Pons (tissue), 1 donor: ENCODE data around the gene ZNF429.
"Not testable (repeated sequence)": the region's sequence is repeated elsewhere in the genome, so short reads cannot be mapped to it uniquely, and the experiment has no call there.

Experiments used
- DNase-seq: peaks from one replicate; pipeline ENCODE4 v3.0.0-alpha.2; 2016; ENCODE audit warnings: low spot score

The ZNF429 gene

DNA sequence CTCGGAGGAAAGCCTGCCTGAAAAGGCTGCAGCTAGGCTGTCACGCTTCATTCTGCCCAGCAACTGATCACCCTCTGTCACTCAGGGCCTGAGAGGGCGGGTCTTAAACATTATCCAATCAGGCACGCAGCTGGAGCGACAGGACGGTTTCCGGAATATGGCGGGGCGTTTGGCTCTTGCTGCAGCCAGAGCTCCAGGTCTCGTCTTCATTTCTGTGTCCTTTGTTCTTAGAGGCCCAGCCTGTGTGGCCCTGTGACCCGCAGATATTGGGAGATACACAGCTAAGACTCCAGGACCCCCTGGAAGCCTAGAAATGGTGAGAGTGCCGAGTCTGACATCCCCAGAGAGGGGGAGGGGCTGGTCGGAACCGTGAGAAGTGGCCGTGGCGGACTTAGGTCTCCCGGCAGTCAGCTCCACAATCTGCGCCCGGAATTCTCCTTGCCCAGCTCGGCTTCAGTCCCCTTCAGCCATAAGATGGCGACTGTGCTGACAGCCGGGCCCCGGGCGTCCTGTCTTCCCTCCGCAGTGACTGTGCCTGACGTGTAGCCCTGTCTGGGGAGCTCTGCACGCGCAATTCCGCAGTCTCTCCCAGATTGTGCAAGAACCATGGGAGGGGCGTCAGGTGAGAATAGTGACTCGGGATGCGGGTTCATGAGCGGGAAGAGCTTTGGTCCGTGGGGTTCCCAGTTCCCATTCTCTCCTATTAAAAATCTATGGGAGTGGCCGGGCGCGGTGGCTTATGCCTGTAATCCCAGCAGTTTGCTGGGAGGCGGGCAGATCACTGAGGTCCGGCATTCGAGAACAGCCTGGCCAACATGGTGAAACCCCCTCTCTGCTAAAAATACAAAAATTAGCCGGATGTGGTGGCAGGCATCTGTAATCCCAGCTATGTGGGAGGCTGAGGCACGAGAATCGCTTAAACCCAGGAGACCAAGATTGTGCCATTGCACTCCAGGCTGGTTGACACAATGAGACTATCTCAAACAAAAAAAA lies at the start of gene ZNF429:
Gene ZNF429 (plus strand): TSS at position 144 of the 993 bp plus-strand sequence. CDS start 170 bp downstream, at position 314.
- DNase-seq, result peak; percentile 97

GRCh38 chr19:21460686-21461085 lies 44.7 kb upstream of the ZNF429 start:
- no peak for DNase-seq

DNA sequence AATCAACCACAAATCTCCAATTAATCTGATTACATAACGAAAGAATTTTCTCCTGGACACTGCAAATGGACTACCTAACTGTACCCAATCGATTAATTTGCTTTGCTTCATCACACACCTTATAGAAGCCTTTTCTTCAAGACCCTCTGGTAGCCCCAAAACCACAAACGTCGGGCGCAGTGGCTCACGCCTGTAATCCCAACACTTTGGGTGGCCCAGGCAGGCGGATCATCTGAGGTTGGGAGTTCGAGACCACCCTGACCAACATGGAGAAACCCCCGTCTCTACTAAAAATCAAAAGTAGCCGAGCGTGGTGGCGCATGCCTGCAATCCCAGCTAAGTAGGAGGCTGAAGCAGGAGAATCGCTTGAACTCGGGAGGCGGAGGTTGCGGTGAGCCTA lies 42.9 kb upstream of the ZNF429 start:
- DNase-seq, result no peak

DNA sequence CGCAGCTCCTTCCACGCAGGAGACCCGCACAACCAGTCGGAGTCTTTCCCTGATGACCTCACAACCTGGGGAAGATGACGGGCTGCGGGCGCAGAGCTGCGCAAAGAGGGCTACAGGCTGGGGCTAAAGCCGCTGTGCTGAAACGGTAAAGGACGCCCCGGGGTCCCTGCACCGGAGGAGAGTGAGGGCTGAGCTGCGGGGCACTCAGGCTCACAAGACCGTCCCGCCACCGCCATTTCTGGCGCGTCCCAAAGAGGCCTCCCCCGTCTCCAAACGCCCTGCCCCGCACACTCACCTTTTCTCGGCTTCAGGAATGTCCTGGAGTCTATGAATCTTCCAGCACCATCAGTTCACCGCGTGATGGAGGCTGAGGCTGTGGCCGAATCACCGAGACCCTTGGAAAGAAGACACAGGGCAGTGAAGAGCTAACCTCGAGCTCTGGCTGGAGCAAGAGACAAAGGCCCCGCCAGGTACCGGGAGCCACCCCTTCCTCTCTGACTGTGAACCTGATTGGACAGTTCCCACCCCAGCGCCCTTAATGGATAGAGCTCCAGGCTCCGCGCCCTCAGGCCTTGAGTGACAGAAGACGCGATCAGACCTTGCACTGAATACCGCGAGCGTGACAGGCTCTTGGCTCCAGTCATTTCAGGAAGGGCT lies 41.8 kb upstream of the ZNF429 start:
- no peak for DNase-seq

GRCh38 chr19:21466627-21467026 lies 38.8 kb upstream of the ZNF429 start:
- no peak for DNase-seq

- DNase-seq, result no peak
These were observed 36.6 kb upstream of the ZNF429 start for GRCh38 chr19:21468791-21469190.

DNA sequence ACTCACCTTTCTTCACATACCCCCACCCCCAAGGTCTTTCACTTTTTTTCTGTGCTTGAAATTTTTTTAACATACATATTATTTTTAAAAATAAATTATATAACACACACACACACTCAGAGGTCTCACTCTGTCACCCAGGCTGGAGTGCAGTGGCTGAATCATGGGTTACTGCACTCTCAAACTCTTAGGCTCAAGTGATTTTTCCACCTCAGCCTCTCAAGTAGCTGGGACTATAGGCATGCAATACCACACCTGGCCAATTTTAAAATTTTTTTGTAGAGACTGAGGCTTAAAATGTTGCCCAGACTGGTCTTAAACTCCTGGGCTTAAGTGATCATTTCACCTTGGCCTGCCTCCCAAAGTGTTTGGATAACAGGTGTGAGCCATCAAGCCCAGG lies 32.9 kb upstream of the ZNF429 start:
- no peak for DNase-seq

GRCh38 chr19:21474671-21475181 lies 30.7 kb upstream of the ZNF429 start:
- peak; percentile 57 for DNase-seq

GRCh38 chr19:21482361-21482760 lies 23.0 kb upstream of the ZNF429 start:
- DNase-seq, result not testable (repeated sequence)

DNA sequence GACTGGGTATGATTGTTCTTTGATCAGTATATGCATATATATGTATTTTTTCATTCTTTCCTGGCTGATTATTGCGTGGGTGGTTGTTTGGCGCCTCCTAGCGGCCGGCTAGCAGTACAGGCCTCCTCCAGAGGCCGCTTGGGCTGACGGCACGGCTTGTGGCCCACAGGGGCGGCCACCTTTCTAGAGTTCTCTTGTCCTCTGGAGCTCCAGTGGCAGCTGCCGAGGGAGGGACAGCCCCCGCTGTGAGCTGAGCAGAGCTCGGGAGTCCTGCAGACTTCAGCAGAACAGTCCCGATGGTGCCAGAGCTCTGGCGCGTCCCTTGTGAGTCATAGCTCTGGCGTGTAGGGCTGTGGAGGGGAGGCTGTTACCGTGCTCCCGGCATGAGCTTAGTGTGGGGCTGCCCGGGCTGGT lies 22.5 kb upstream of the ZNF429 start:
- DNase-seq, result peak; percentile 23

- no peak for DNase-seq
These were observed 21.7 kb upstream of the ZNF429 start for GRCh38 chr19:21483589-21484170.

GRCh38 chr19:21484631-21485030 lies 20.8 kb upstream of the ZNF429 start:
- no peak for DNase-seq

- DNase-seq, result no peak
These were observed 19.5 kb upstream of the ZNF429 start for GRCh38 chr19:21485926-21486325.

DNA sequence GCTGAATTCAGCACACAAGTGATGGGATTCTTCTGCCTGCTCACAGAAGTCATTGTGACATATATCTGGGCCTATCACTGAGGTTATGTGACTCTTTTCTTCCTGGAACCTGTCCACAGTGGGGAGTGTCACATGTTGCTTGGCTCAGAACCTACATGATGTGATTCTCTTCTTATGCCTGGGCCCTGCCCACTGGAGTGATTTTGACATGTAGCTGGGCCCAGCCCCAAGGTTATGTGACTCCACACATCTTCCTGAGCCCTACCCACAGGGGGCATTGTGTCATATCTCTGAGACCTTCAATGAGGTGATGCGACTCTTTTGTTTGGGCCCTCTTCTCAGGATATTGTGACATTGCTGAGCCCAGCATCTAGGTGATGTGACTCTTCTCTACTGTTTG lies 17.4 kb upstream of the ZNF429 start:
- no peak for DNase-seq

DNA sequence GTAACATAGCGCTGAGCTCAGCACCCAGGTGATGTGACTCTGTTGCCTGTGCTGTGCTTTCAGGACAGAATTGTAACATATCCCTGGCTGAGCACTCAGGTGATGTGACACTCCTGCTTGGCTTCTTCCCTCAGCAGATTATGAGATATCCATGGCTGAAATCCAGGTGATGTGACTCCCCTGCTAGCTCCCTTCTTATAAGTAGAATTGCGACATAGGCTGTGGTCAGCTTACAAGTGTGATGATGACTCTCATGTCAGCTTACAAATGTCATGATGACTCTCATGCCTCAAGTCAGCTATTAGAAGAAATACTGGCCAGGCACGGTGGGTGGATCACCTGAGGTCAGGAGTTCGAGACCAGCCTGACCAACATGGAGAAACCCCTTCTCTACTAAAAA lies 14.3 kb upstream of the ZNF429 start:
- DNase-seq, result no peak

- DNase-seq, result no peak
These were observed 12.2 kb upstream of the ZNF429 start for GRCh38 chr19:21492947-21493906.

- DNase-seq, result no peak
These were observed 8.5 kb upstream of the ZNF429 start for GRCh38 chr19:21496876-21497275.

DNA sequence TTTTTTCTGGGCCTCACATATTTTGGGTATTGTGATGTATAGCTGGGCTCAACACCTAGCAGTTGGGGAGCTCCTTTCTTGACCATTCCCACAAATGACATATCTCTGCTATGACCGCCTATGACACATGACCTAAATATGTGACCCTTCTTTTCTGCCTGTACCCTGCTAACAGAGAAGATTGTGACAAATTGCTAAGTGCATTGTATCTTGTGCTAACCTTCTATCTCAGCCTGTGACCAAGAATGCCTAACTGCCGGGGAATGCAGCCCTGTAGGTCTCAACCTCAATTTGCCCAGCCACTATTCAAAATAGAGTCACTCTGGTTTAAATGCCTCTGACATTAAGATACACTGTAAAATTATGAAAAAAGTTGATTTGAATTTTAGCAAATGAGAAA lies 6.8 kb upstream of the ZNF429 start:
- no peak for DNase-seq

DNA sequence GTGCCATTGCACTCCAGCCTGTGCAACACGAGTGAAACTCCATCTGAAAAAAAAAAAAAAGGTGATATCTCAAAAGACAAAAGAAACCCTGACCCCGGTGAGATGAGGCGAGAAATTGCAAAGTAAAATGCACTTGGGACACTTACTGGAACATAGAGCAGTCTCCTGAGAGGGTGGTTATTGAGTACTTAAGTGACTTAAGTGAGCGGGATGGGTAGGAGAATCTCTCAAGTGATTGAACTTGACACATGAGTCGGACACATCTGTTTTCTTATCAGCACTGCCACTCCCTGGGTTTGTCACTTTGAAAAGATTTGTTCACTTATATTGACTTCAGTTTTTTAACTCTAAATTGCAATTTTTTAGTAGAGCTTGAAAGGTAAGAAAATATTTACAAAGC lies 2.8 kb downstream of the ZNF429 start:
- no peak for DNase-seq

DNA sequence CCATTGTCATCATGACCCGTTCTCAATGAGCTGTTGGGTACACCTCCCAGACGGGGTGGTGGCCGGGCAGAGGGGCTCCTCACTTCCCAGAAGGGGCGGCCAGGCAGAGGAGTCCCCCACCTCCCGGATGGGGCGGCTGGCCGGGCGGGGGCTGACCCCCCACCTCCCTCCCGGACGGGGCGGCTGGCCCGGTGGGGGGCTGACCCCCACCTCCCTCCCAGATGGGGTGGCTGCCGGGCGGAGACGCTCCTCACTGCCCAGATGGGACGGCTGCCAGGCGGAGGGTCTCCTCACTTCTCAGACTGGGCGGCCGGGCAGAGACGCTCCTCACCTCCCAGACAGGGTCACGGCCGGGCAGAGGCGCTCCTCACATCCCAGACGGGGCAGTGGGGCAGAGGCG lies 5.7 kb downstream of the ZNF429 start:
- not testable (repeated sequence) for DNase-seq

DNA sequence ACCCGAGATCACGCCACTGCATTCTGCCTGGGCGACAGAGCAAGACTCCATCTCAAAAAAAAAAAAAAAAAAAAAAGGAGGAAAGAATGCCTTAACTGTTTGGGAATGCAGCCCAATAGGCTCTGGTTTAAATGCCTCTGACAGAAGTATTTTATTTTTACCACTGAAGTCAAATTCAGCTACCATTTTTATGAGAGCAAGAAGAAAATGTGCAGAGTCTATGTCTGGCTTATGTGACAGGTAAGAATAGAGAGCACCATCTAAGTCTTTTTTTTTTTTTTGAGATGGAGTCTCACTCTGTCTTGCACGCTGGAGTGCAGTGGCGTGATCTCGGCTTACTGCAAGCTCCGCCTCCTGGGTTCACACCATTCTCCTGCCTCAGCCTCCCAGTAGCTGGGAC lies 7.2 kb downstream of the ZNF429 start:
- not testable (repeated sequence) for DNase-seq
